Neural cell (in vitro differentiated cells): Measurements from ENCODE around the gene MIB1.

ENCODE experiments used
- CTCF ChIP-seq: fragments of 450-650 bp; IDR thresholded peaks from 2 replicates; pipeline ENCODE4 v1.5.1; 2014; ENCODE audit warnings: antibody characterized with exemption, mild to moderate bottlenecking, moderate library complexity; ENCODE audit not compliant: poor library complexity, severe bottlenecking
- EZH2 ChIP-seq: fragments of 200-600, 300-800 bp; shearing (Covaris generic), sonication (generic); IDR thresholded peaks from 2 replicates; pipeline ENCODE4 v1.6.1; 2014; ENCODE audit warnings: antibody characterized with exemption, low read length, borderline replicate concordance, mild to moderate bottlenecking; ENCODE audit not compliant: insufficient read depth, poor library complexity, severe bottlenecking
- MXI1 ChIP-seq: fragments of 450-650 bp; conservative IDR thresholded peaks from 2 replicates; pipeline ENCODE4 v1.6.1; 2014; ENCODE audit warnings: antibody characterized with exemption, mild to moderate bottlenecking; ENCODE audit not compliant: poor library complexity, severe bottlenecking

- no peak for TF ChIP-seq CTCF
- no peak for TF ChIP-seq MXI1
- no peak for TF ChIP-seq EZH2
Observed at GRCh38 chr18:21901423-21901945, 160.9 kb downstream of the MIB1 start.
